T-helper 2 cell treated with Interferon-gamma antibody and Interleukin-4, amounts not matched to agents 100 ng/mL and 5 ng/mL, for 36 hours (primary cell): ENCODE measurements around the gene MYO5B. TPM values are rescaled to one million over a fixed set of nuclear protein-coding genes. Genes with fewer than 3 reads are reported as not detected.

Source experiments
- total RNA-seq: library from RNA; stranded (reverse); gene quantifications from 2 replicates; pipeline ENCODE4 v1.2.3, GENCODE V29; 2022

The MYO5B gene
- total RNA-seq, 1 donor from 2014 or later: 0.02 TPM

Other genes starting within 250 kb of the MYO5B start
- gene CFAP53, start 71.3 kb upstream of the MYO5B start, total RNA-seq: 0.34 and 0.55 TPM in 2 replicates
- gene MBD1, start 86.4 kb upstream of the MYO5B start, total RNA-seq: 95.6 and 104 TPM in 2 replicates
- 158 and 162 TPM in 2 replicates for gene CXXC1, start 92.5 kb upstream of the MYO5B start, total RNA-seq
- 34.3 and 35.9 TPM in 2 replicates for gene SKA1, start 179.9 kb upstream of the MYO5B start, total RNA-seq